Trophoblast cell (in vitro differentiated cells and primary cell): Measurements from ENCODE around the gene PACSIN3.

Experiments
- DNase-seq, 2 donors: peaks; one replicate each; pipeline ENCODE4 v3.0.0-alpha.2; 2016
- H2AFZ ChIP-seq: 2 replicates; pipeline ENCODE4 v1.6.1; 2013; ENCODE audit warnings: low read length, moderate library complexity, mild to moderate bottlenecking; ENCODE audit not compliant: insufficient read depth, poor library complexity
- H2AK5ac ChIP-seq: 2 replicates; pipeline ENCODE4 v1.6.1; 2013; ENCODE audit warnings: mild to moderate bottlenecking, low read length
- H2BK120ac ChIP-seq: 2 replicates; pipeline ENCODE4 v1.6.1; 2013; ENCODE audit warnings: low read length, mild to moderate bottlenecking, moderate library complexity; ENCODE audit not compliant: insufficient read depth, poor library complexity
- H2BK12ac ChIP-seq: 2 replicates; pipeline ENCODE4 v1.6.1; 2013; ENCODE audit warnings: mild to moderate bottlenecking, low read length, moderate library complexity
- H2BK5ac ChIP-seq: 2 replicates; pipeline ENCODE4 v1.6.1; 2013; ENCODE audit warnings: low read length, low read depth, moderate library complexity, mild to moderate bottlenecking; ENCODE audit not compliant: poor library complexity
- H3K14ac ChIP-seq: 2 replicates; pipeline ENCODE4 v1.6.1; 2013; ENCODE audit warnings: mild to moderate bottlenecking, low read length
- H3K18ac ChIP-seq: 2 replicates; pipeline ENCODE4 v1.6.1; 2013; ENCODE audit warnings: mild to moderate bottlenecking, low read length
- H3K23ac ChIP-seq: 2 replicates; pipeline ENCODE4 v1.6.1; 2013; ENCODE audit warnings: low read length
- H3K27ac ChIP-seq: 2 replicates; pipeline ENCODE4 v1.5.1; 2013; ENCODE audit warnings: low read depth, mild to moderate bottlenecking, inconsistent platforms, low read length, moderate library complexity
- H3K27me3 ChIP-seq: 2 replicates; pipeline ENCODE4 v1.6.1; 2013; ENCODE audit warnings: inconsistent platforms, mild to moderate bottlenecking, low read length, moderate library complexity; ENCODE audit not compliant: insufficient read depth
- H3K36me3 ChIP-seq, 2 experiments: 1 replicate in 1 of 2; 2 replicates in 1 of 2; pipeline ENCODE4 v1.6.1; 2013; ENCODE audit warnings: low read length in 2 of 2, mild to moderate bottlenecking in 2 of 2, moderate library complexity in 1 of 2; ENCODE audit not compliant: insufficient read depth in 2 of 2, control insufficient read depth in 1 of 2
- H3K4ac ChIP-seq: 2 replicates; pipeline ENCODE4 v1.6.1; 2013; ENCODE audit warnings: low read depth, mild to moderate bottlenecking, low read length, moderate library complexity
- H3K4me1 ChIP-seq, 2 experiments: 1 replicate in 1 of 2; 2 replicates in 1 of 2; pipeline ENCODE4 v1.6.1; 2013; ENCODE audit warnings: low read length in 2 of 2, mild to moderate bottlenecking in 2 of 2, moderate library complexity in 1 of 2; ENCODE audit not compliant: insufficient read depth in 2 of 2, control insufficient read depth in 1 of 2
- H3K4me2 ChIP-seq: 2 replicates; pipeline ENCODE4 v1.6.1; 2013; ENCODE audit warnings: inconsistent platforms, mild to moderate bottlenecking, low read length, moderate library complexity
- H3K4me3 ChIP-seq: 2 replicates; pipeline ENCODE4 v1.5.1; 2013; ENCODE audit warnings: mild to moderate bottlenecking, low read depth, low read length, inconsistent platforms
- H3K79me1 ChIP-seq: one replicate; pipeline ENCODE4 v1.6.1; 2013; ENCODE audit warnings: low read length
- H3K79me2 ChIP-seq: 2 replicates; pipeline ENCODE4 v1.6.1; 2013; ENCODE audit warnings: low read length, mild to moderate bottlenecking; ENCODE audit not compliant: control insufficient read depth, insufficient read depth, poor library complexity
- H3K9ac ChIP-seq: 2 replicates; pipeline ENCODE4 v1.6.1; 2013; ENCODE audit warnings: mild to moderate bottlenecking, low read length
- H3K9me3 ChIP-seq: 2 replicates; pipeline ENCODE4 v1.6.1; 2013; ENCODE audit warnings: low read depth, mild to moderate bottlenecking, control low read depth, inconsistent platforms, low read length; ENCODE audit not compliant: insufficient read depth
- H4K12ac ChIP-seq: 2 replicates; pipeline ENCODE4 v1.6.1; 2013; ENCODE audit warnings: low read depth, mild to moderate bottlenecking, low read length, moderate library complexity
- H4K8ac ChIP-seq: 2 replicates; pipeline ENCODE4 v1.6.1; 2013; ENCODE audit warnings: low read depth, mild to moderate bottlenecking, low read length, moderate library complexity
- H4K91ac ChIP-seq: one replicate; pipeline ENCODE4 v1.6.1; 2013; ENCODE audit warnings: low read depth, mild to moderate bottlenecking, low read length, moderate library complexity
- WGBS: extraction: QIAGEN DNeasy Blood & Tissue Kit; methylation state at CpG from one replicate; pipeline ENCODE4 v1.1.7; 2013; ENCODE audit warnings: missing lambda C conversion rate; ENCODE audit not compliant: insufficient read length, insufficient coverage; ENCODE audit errors: extremely low coverage; 5-methylcytosine and 5-hydroxymethylcytosine counted together

PACSIN3 gene

DNA sequence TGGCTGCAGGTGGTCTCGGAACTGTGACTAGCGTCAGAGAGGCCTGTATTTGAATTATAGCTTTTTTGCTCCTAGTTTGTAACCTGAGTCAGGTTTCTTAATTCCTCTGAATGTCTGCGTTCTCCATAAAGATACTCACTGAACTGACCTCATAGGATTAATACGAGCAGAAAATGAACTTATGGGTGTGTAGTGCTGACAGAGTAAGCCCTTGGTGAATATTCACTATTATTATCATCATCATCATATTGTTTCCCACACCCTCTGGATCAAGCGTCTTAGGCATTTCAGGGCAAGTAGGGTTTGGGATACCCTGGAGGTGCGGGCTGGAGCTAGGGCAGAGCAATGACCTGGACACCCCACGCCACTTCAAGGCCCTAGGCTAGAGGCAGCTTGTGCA lies 38.6 kb downstream of the PACSIN3 start:
- H4K8ac ChIP-seq: no peak overlapping the region
- no peak overlapping the region for H3K4me3 ChIP-seq
- no peak overlapping the region for H3K4me2 ChIP-seq
- no peak overlapping the region for H2AFZ ChIP-seq
- peak overlapping the region; percentile 46 for H3K27ac ChIP-seq
- H3K14ac ChIP-seq: no peak overlapping the region
- H3K79me2 ChIP-seq: no peaks in the 10 kb centered on the region
- H4K12ac ChIP-seq: no peak overlapping the region
- H2BK120ac ChIP-seq: no peak overlapping the region
- H3K36me3 ChIP-seq: no peaks in the 10 kb centered on the region
- H2BK12ac ChIP-seq: no peak overlapping the region
- no peak overlapping the region for H2BK5ac ChIP-seq
- H3K4ac ChIP-seq: no peak overlapping the region
- no CpG with 5 or more reads among the region's 7 CpGs for WGBS
- H4K91ac ChIP-seq: peak overlapping the region; percentile 45
- no peak overlapping the region for H3K23ac ChIP-seq
- H3K79me1 ChIP-seq: peaks cover under 1% of the 10 kb centered on the region
- H3K27me3 ChIP-seq: no peaks in the 10 kb centered on the region
- H3K18ac ChIP-seq: no peak overlapping the region
- H3K4me1 ChIP-seq: peaks cover 19 to 23% of the 10 kb centered on the region in 2 experiments
- H2AK5ac ChIP-seq: no peak overlapping the region
- H3K9me3 ChIP-seq: no peaks in the 10 kb centered on the region
- H3K9ac ChIP-seq: no peak overlapping the region
- DNase-seq: no peak

DNA sequence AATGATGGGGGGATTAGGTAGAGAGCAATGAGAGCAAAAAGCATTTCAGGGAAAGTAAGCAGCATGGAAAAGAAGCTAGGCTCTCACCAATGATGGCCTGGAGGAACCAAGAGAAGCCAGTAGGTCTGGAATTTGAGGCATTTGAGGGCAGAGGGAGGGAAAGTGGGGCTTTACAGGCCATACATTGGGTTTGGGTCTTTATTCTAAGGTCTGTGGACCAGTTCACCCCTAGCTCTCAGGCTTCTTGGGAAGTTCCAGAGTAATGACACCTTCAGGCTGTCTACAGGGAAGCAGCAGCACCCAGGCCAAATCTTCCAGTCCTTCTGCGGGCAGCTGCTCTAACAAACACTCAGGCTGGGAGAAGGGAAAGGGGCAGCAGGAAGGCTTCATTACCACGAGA lies 39.0 kb downstream of the PACSIN3 start:
- no peak for DNase-seq
- H3K79me2 ChIP-seq: no peaks in the 10 kb centered on the region
- no peaks in the 10 kb centered on the region for H3K9me3 ChIP-seq
- no CpG with 5 or more reads among the region's 2 CpGs for WGBS
- H3K27me3 ChIP-seq: no peaks in the 10 kb centered on the region
- H3K79me1 ChIP-seq: peaks cover 4% of the 10 kb centered on the region
- no peak overlapping the region for H3K9ac ChIP-seq
- H2BK5ac ChIP-seq: no peak overlapping the region
- H4K91ac ChIP-seq: peak overlapping the region; percentile 45
- peak overlapping the region; percentile 68 for H2BK12ac ChIP-seq
- no peak overlapping the region for H4K8ac ChIP-seq
- no peak overlapping the region for H3K23ac ChIP-seq
- no peak overlapping the region for H2BK120ac ChIP-seq
- H3K4ac ChIP-seq: no peak overlapping the region
- peak overlapping the region; percentile 7 for H3K14ac ChIP-seq
- H3K4me3 ChIP-seq: no peak overlapping the region
- H3K4me1 ChIP-seq: peaks cover 21 to 27% of the 10 kb centered on the region in 2 experiments
- H2AFZ ChIP-seq: no peak overlapping the region
- no peaks in the 10 kb centered on the region for H3K36me3 ChIP-seq
- no peak overlapping the region for H4K12ac ChIP-seq
- H2AK5ac ChIP-seq: no peak overlapping the region
- H3K4me2 ChIP-seq: no peak overlapping the region
- peak overlapping the region; percentile 46 for H3K27ac ChIP-seq
- peak overlapping the region; percentile 21 for H3K18ac ChIP-seq

DNA sequence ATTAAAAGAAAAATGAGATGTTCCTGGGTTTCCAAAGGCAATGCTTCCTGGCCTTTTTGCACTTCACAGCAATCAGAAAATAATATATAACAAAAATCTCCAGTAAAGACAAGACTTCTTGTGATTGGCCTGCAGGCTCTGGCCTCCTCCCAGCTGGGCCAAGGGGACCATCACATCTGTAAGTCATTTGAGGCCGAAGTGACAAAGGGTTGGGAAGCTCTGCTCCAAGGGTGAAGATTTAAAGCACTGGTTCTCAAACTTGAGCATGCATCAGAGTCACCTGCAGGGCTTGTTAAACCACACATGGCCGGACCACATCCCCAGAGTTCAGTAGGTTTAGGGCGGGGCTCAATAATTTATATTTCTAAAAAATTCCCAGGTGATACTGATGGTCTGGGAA lies 41.7 kb downstream of the PACSIN3 start:
- H3K79me2 ChIP-seq: no peaks in the 10 kb centered on the region
- WGBS: no CpG with 5 or more reads among the region's 3 CpGs
- H3K9me3 ChIP-seq: no peaks in the 10 kb centered on the region
- peak overlapping the region; percentile 65 for H2BK12ac ChIP-seq
- peaks cover 4% of the 10 kb centered on the region for H3K79me1 ChIP-seq
- H3K4me1 ChIP-seq: peaks cover 21 to 27% of the 10 kb centered on the region in 2 experiments
- no peak overlapping the region for H3K14ac ChIP-seq
- H3K4me3 ChIP-seq: no peak overlapping the region
- H2BK120ac ChIP-seq: no peak overlapping the region
- no peak overlapping the region for H2AFZ ChIP-seq
- no peak overlapping the region for H4K91ac ChIP-seq
- H3K27me3 ChIP-seq: no peaks in the 10 kb centered on the region
- no peaks in the 10 kb centered on the region for H3K36me3 ChIP-seq
- no peak overlapping the region for H3K4ac ChIP-seq
- no peak overlapping the region for H3K4me2 ChIP-seq
- H3K18ac ChIP-seq: no peak overlapping the region
- H3K27ac ChIP-seq: no peak overlapping the region
- no peak overlapping the region for H4K8ac ChIP-seq
- no peak overlapping the region for H2BK5ac ChIP-seq
- peak overlapping the region; percentile 72 for H2AK5ac ChIP-seq
- DNase-seq: no peak
- H4K12ac ChIP-seq: no peak overlapping the region
- H3K23ac ChIP-seq: no peak overlapping the region
- no peak overlapping the region for H3K9ac ChIP-seq

GRCh38 chr11:47143322-47143721 lies 42.9 kb downstream of the PACSIN3 start:
- Histone ChIP-seq H2BK12ac (no peak overlapping the region), H2AK5ac (no peak overlapping the region), H2BK120ac (no peak overlapping the region), H2AFZ (no peak overlapping the region), H3K14ac (no peak overlapping the region), H3K4me2 (peak overlapping the region; percentile 47), H2BK5ac (peak overlapping the region; percentile 55), H3K4me3 (no peak overlapping the region), H4K91ac (no peak overlapping the region), H3K36me3 (no peaks in the 10 kb centered on the region), H3K9ac (no peak overlapping the region), H4K8ac (no peak overlapping the region), H3K23ac (no peak overlapping the region), H3K79me1 (peaks cover 4% of the 10 kb centered on the region), H3K27me3 (no peaks in the 10 kb centered on the region), H3K4ac (no peak overlapping the region), H4K12ac (no peak overlapping the region), H3K27ac (peak overlapping the region; percentile 91), H3K9me3 (no peaks in the 10 kb centered on the region), H3K18ac (no peak overlapping the region), H3K4me1 (peaks cover 17 to 21% of the 10 kb centered on the region in 2 experiments), H3K79me2 (no peaks in the 10 kb centered on the region)
- WGBS: no CpG with 5 or more reads among the region's 3 CpGs
- peak; percentile 78 for DNase-seq
